Psoas muscle (tissue), 8 donors: ENCODE measurements around the gene YIF1A. TPM values are rescaled to one million over a fixed set of nuclear protein-coding genes. Genes with fewer than 3 reads are reported as not detected.

Experiments used
- ATAC-seq, 4 donors: fragments of 200-7000 bp; cut with Tn5 transposase; one replicate each; pipeline ENCODE4 v1.9.1; 2020; ENCODE audit warnings: moderate library complexity in 3 of 4, mild to moderate bottlenecking in 2 of 4
- DNase-seq, 2 donors: peaks; one replicate each; pipeline ENCODE4 v3.0.0-alpha.2; 2020
- H3K27ac ChIP-seq: fragments of 200-600 bp; one replicate; pipeline ENCODE4 v1.8.0; 2022
- H3K27me3 ChIP-seq, 3 donors: fragments of 200-600 bp in 1 of 3; one replicate each; pipeline versions ENCODE4 v1.6.1 to v1.8.0; 2013 to 2022; ENCODE audit warnings: low read length in 2 of 3, mild to moderate bottlenecking in 2 of 3, moderate library complexity in 1 of 3; ENCODE audit not compliant: insufficient read depth in 3 of 3
- H3K36me3 ChIP-seq, 2 donors: fragments of 200-600 bp in 1 of 2; one replicate each; pipeline versions ENCODE4 v1.6.1 to v1.8.0; 2013 to 2022; ENCODE audit warnings: low read depth in 1 of 2, mild to moderate bottlenecking in 1 of 2, moderate library complexity in 1 of 2; ENCODE audit not compliant: insufficient read depth in 1 of 2
- H3K4me1 ChIP-seq: fragments of 200-600 bp; one replicate; pipeline ENCODE4 v1.8.0; 2022
- H3K4me3 ChIP-seq: fragments of 200-600 bp; one replicate; pipeline ENCODE4 v1.8.0; 2022; ENCODE audit warnings: mild to moderate bottlenecking
- H3K9me3 ChIP-seq: fragments of 200-600 bp; one replicate; pipeline ENCODE4 v1.8.0; 2022
- CTCF ChIP-seq: fragments of 200-600 bp; IDR thresholded peaks from one replicate; pipeline ENCODE4 v1.8.0; 2022; ENCODE audit warnings: antibody characterized with exemption
- WGBS, 3 donors: extraction: QIAGEN DNeasy Blood & Tissue Kit; methylation state at CpG; one replicate each; pipeline versions ENCODE4 v1.1.6 to v1.1.7; 2013; 5-methylcytosine and 5-hydroxymethylcytosine counted together
- intact Hi-C, 2 donors: fragments of 100-400 bp; cut with DNase I; formaldehyde crosslinking; loops; one replicate each; pipeline versions ENCODE4 v1.11.0 to v1.14.2; 2022
- polyA plus RNA-seq, 3 donors: library from polyadenylated mRNA; stranded (reverse); fragments of 200-250 nt; gene quantifications; one replicate each; pipeline ENCODE4 v1.2.3, GENCODE V29; 2013
- total RNA-seq, 4 donors: library from RNA; stranded (reverse); fragmentation: NEBNext Ultra II Directional in 2 of 4; extraction: Animal tissue kit (Norgen Biotek cat#: 25700) in 2 of 4; gene quantifications; one replicate each; pipeline versions ENCODE4 v1.2.1 to v1.2.4, GENCODE V29; 2021 to 2023
- donor health status: healthy with polysubstance abuse.
- donor health status: DM: no; HTN: no; CAD: no; lungs with moderate emphysema.
- donor health status: Bipolar disorder and iron deficiency.
- donor health status: healthy.
- donor health status: DM: yes; HTN: yes; CAD: no.
- donor health status: DM: no; HTN: no; CAD: no.
- donor health status: DM: no; HTN: no; CAD: no.
- donor health status: DM: yes; HTN: yes; CAD: no.

The YIF1A gene
- total and polyA plus RNA-seq, 7 donors = 70.1 to 161 (median 87.4) TPM

GRCh38 chr11:66240781-66241136, 48.2 kb downstream of the YIF1A start:
- H3K36me3 ChIP-seq = peaks cover 0 to 49% of the 10 kb centered on the region in 2 donors
- H3K27me3 ChIP-seq = no peaks in the 10 kb centered on the region
- H3K4me3 ChIP-seq = no peak overlapping the region
- intact Hi-C loops = no loop called here
- peak overlapping the region; percentile 68 for H3K27ac ChIP-seq
- no peak for TF ChIP-seq CTCF
- H3K9me3 ChIP-seq = no peaks in the 10 kb centered on the region
- peak; percentile 66 to 95 (median 83) for ATAC-seq
- WGBS, 3 donors = 44 to 70% (median 45%) methylated on average over 9 of the region's 9 CpGs
- DNase-seq = no peak
- peaks cover 13% of the 10 kb centered on the region for H3K4me1 ChIP-seq

DNA sequence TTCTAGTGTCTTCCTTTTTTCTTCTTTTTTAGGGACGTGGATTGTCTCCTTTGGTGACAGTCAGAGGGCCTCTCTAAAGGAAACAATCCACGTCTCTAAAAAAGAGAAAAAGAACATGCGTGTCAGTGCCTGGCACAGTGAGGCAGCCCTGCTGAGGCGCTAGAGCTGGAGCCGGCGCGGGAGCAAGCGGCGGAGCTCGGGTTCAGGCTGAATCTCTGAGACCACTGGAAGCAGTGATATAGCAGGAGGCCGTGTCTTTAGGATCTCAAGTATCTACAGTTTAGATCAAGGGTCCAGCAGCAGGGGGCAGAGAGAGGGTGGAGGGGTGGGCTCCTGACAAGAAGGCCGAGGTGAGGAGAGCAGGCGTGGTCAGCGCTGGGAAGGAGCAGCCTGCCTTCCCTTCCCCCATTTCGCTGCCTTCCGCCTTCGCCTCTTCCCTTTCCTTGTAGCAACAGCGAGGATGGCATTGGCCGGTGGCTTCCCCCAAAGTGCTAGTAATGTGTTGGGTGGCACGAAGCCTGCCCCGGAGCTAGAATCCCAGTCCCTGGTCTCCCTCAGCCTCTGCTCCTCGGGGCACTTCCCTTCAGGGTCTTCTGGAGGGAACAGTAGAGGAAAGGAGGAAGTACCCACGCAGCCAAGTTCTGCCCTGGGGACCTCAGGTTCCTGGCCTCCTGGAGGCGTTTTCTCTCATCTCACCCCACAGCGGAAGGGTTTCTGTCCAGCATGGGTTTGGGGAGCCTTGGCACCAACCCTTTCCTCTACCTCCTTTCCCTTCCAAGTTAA, 48.8 kb downstream of the YIF1A start:
- H3K4me1 ChIP-seq = peaks cover 13% of the 10 kb centered on the region
- TF ChIP-seq CTCF = no peak
- H3K36me3 ChIP-seq = peaks cover 0 to 55% of the 10 kb centered on the region in 2 donors
- WGBS, 3 donors = 84 to 89% (median 86%) methylated on average over 25 of the region's 25 CpGs
- H3K27ac ChIP-seq = peak overlapping the region; percentile 68
- no peak overlapping the region for H3K4me3 ChIP-seq
- intact Hi-C loops = no loop called here
- ATAC-seq (peak in 1 of 4 donors; percentile 12), DNase-seq (no peak)
- no peaks in the 10 kb centered on the region for H3K27me3 ChIP-seq
- no peaks in the 10 kb centered on the region for H3K9me3 ChIP-seq

DNA sequence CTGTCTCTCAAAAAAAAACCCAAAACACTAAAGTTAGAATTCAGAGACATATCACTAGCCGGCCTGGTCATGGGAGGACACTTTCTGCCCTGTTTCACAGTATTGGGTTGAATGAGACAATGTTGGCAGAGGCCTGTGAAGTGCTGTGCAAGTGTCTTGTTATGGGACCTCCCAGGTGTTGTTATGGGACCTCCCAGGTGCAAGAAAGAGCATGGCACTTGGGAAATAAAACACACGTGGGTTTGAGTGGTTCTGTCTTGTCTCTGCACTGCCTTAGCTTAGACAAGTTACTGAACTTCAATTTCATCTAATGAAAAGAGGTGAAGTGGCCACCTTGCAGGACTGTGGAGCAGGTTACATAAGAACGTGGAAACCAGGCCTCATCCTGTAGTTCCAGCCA, 49.4 kb downstream of the YIF1A start:
- no peak overlapping the region for H3K4me3 ChIP-seq
- H3K27me3 ChIP-seq = no peaks in the 10 kb centered on the region
- peaks cover 13% of the 10 kb centered on the region for H3K4me1 ChIP-seq
- no peaks in the 10 kb centered on the region for H3K9me3 ChIP-seq
- ATAC-seq = no peak
- H3K36me3 ChIP-seq = peaks cover 0 to 62% of the 10 kb centered on the region in 2 donors
- 80 to 86% (median 84%) methylated on average over 3 of the region's 3 CpGs for WGBS, 3 donors
- no peak for TF ChIP-seq CTCF
- H3K27ac ChIP-seq = no peak overlapping the region
- no peak for DNase-seq
- intact Hi-C loops = no loop called here

- Histone ChIP-seq H3K36me3 (peaks cover 0 to 68% of the 10 kb centered on the region in 2 donors), H3K27ac (no peak overlapping the region), H3K27me3 (no peaks in the 10 kb centered on the region), H3K9me3 (no peaks in the 10 kb centered on the region), H3K4me3 (no peak overlapping the region), H3K4me1 (peaks cover 13% of the 10 kb centered on the region)
- 89 to 94% (median 92%) methylated on average over 17 of the region's 17 CpGs for WGBS, 3 donors
- DNase-seq = no peak
- intact Hi-C loops = no loop called here
- ATAC-seq = no peak
- TF ChIP-seq CTCF = no peak
These were observed 50.0 kb downstream of the YIF1A start for GRCh38 chr11:66238786-66239413.
